ENCODE results near the gene KCNQ2. TPM values are rescaled to one million over a fixed set of nuclear protein-coding genes. Genes with fewer than 3 reads are reported as not detected.
A peak's percentile ranks its signal among the peaks of the same experiment; 100 is the strongest.

KCNQ2 gene
- total and polyA plus RNA-seq, 2 experiments from 2014 or later: 68.5 to 92.4 TPM

DNA sequence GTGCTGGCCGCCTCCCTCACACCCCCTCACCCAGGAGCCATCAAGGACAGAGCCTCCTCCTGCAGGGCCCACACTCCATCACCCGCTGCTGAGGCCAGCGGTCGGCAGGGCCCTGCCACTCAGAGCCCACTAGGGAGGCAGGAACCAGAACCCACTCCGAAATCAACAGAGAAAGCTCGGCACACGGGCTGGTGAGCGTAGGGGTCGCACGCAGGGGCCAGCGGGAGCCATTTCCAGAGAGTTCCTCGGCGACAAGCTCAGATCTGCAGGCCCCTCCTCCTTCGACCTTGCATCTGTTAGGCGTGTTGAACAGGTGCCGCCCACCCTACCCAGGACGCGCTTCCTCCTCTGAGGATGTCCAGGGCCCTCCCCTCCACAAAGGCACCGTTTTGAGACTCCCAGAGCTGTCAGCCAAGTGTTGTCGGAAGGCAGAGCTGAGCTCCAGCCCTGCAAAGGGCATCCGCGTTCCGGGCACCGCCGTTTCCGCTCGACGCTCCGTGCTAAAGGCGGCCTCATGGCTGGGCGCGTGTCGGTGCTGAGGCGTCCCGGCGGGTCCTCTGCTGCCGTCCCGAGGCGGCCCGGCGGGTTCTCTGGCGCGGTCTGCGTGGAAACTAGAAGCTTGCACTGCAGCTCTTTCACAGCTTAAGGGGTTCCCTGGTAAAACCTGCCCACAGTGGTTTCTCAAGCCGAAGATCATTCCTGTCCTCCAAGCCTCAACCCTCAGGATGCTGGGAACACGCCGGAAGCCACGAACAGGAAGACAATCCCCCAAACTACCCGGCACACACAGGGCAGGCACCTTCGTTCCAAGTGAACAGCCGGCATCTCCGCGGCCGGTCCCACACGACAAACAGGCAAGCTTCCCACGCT is 6.8 kb downstream of the KCNQ2 start:
- Mint-ChIP-seq H3K27ac (peak overlapping the region; percentile 84; the same call in 1 of the 2 replicates), H3K36me3 (ENCODE audit: low read depth) (no peaks in the 10 kb centered on the region; the same call in 2 of the 3 replicates), H3K9me3 (no peaks in the 10 kb centered on the region), H3K4me1 (peaks cover 46% of the 10 kb centered on the region), H3K4me3 (no peak overlapping the region), H3K27me3 (ENCODE audit: insufficient read depth, low read depth, poor library complexity) (peaks cover 20% of the 10 kb centered on the region)
- Histone ChIP-seq H3K27me3 (ENCODE audit: insufficient read depth) (no peaks in the 10 kb centered on the region), H4K20me1 (replicated peaks; ENCODE audit: insufficient read depth) (peaks cover 3% of the 10 kb centered on the region), H3F3A (replicated peaks; ENCODE audit: low read depth) (no peaks in the 10 kb centered on the region), H3K4me1 (ENCODE audit: insufficient read depth) (peaks cover 6% of the 10 kb centered on the region; the same call in 1 of the 2 replicates), H2AFZ (no peak overlapping the region), H3K27ac (ENCODE audit: low read depth) (no peak overlapping the region), H3K79me2 (replicated peaks; ENCODE audit: insufficient read depth) (peaks cover 92% of the 10 kb centered on the region), H3K9me2 (ENCODE audit: insufficient read depth) (no peaks in the 10 kb centered on the region), H3K36me3 (ENCODE audit: insufficient read depth) (no peaks in the 10 kb centered on the region), H3K4me2 (no peak overlapping the region), H3K4me3 (no peak overlapping the region)
- TF ChIP-seq, protein P1, sequence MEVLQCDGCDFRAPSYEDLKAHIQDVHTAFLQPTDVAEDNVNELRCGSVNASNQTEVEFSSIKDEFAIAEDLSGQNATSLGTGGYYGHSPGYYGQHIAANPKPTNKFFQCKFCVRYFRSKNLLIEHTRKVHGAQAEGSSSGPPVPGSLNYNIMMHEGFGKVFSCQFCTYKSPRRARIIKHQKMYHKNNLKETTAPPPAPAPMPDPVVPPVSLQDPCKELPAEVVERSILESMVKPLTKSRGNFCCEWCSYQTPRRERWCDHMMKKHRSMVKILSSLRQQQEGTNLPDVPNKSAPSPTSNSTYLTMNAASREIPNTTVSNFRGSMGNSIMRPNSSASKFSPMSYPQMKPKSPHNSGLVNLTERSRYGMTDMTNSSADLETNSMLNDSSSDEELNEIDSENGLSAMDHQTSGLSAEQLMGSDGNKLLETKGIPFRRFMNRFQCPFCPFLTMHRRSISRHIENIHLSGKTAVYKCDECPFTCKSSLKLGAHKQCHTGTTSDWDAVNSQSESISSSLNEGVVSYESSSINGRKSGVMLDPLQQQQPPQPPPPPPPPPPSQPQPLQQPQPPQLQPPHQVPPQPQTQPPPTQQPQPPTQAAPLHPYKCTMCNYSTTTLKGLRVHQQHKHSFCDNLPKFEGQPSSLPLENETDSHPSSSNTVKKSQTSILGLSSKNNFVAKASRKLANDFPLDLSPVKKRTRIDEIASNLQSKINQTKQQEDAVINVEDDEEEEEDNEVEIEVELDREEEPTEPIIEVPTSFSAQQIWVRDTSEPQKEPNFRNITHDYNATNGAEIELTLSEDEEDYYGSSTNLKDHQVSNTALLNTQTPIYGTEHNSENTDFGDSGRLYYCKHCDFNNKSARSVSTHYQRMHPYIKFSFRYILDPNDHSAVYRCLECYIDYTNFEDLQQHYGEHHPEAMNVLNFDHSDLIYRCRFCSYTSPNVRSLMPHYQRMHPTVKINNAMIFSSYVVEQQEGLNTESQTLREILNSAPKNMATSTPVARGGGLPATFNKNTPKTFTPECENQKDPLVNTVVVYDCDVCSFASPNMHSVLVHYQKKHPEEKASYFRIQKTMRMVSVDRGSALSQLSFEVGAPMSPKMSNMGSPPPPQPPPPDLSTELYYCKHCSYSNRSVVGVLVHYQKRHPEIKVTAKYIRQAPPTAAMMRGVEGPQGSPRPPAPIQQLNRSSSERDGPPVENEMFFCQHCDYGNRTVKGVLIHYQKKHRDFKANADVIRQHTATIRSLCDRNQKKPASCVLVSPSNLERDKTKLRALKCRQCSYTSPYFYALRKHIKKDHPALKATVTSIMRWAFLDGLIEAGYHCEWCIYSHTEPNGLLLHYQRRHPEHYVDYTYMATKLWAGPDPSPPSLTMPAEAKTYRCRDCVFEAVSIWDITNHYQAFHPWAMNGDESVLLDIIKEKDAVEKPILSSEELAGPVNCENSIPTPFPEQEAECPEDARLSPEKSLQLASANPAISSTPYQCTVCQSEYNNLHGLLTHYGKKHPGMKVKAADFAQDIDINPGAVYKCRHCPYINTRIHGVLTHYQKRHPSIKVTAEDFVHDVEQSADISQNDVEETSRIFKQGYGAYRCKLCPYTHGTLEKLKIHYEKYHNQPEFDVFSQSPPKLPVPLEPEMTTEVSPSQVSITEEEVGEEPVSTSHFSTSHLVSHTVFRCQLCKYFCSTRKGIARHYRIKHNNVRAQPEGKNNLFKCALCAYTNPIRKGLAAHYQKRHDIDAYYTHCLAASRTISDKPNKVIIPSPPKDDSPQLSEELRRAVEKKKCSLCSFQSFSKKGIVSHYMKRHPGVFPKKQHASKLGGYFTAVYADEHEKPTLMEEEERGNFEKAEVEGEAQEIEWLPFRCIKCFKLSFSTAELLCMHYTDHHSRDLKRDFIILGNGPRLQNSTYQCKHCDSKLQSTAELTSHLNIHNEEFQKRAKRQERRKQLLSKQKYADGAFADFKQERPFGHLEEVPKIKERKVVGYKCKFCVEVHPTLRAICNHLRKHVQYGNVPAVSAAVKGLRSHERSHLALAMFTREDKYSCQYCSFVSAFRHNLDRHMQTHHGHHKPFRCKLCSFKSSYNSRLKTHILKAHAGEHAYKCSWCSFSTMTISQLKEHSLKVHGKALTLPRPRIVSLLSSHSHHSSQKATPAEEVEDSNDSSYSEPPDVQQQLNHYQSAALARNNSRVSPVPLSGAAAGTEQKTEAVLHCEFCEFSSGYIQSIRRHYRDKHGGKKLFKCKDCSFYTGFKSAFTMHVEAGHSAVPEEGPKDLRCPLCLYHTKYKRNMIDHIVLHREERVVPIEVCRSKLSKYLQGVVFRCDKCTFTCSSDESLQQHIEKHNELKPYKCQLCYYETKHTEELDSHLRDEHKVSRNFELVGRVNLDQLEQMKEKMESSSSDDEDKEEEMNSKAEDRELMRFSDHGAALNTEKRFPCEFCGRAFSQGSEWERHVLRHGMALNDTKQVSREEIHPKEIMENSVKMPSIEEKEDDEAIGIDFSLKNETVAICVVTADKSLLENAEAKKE (CRISPR knock-in tag; IDR thresholded peaks at IDR 0.05): no peak
- no peak for TF ChIP-seq JUNB (IDR thresholded peaks at IDR 0.05; ENCODE audit: unreplicated experiment)
- TF ChIP-seq EZH2phosphoT487 (IDR thresholded peaks at IDR 0.05; ENCODE audit: unreplicated experiment): no peak
- no peak for TF ChIP-seq NANOG (IDR thresholded peaks at IDR 0.05; ENCODE audit: borderline replicate concordance)
- no peak for TF ChIP-seq ZNF331 (CRISPR knock-in tag; IDR thresholded peaks at IDR 0.05; ENCODE audit: low read depth)
- TF ChIP-seq STAT1 (IDR thresholded peaks at IDR 0.05; ENCODE audit: unreplicated experiment): no peak
- TF ChIP-seq, protein P2, sequence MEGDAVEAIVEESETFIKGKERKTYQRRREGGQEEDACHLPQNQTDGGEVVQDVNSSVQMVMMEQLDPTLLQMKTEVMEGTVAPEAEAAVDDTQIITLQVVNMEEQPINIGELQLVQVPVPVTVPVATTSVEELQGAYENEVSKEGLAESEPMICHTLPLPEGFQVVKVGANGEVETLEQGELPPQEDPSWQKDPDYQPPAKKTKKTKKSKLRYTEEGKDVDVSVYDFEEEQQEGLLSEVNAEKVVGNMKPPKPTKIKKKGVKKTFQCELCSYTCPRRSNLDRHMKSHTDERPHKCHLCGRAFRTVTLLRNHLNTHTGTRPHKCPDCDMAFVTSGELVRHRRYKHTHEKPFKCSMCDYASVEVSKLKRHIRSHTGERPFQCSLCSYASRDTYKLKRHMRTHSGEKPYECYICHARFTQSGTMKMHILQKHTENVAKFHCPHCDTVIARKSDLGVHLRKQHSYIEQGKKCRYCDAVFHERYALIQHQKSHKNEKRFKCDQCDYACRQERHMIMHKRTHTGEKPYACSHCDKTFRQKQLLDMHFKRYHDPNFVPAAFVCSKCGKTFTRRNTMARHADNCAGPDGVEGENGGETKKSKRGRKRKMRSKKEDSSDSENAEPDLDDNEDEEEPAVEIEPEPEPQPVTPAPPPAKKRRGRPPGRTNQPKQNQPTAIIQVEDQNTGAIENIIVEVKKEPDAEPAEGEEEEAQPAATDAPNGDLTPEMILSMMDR (conservative IDR thresholded peaks at IDR 0.05; ENCODE audit: low read depth in 2 of 2): no peak
- no peak for TF ChIP-seq CREB1 (CRISPR knock-in tag; IDR thresholded peaks at IDR 0.05; ENCODE audit: low read depth)
- TF ChIP-seq, protein P3, sequence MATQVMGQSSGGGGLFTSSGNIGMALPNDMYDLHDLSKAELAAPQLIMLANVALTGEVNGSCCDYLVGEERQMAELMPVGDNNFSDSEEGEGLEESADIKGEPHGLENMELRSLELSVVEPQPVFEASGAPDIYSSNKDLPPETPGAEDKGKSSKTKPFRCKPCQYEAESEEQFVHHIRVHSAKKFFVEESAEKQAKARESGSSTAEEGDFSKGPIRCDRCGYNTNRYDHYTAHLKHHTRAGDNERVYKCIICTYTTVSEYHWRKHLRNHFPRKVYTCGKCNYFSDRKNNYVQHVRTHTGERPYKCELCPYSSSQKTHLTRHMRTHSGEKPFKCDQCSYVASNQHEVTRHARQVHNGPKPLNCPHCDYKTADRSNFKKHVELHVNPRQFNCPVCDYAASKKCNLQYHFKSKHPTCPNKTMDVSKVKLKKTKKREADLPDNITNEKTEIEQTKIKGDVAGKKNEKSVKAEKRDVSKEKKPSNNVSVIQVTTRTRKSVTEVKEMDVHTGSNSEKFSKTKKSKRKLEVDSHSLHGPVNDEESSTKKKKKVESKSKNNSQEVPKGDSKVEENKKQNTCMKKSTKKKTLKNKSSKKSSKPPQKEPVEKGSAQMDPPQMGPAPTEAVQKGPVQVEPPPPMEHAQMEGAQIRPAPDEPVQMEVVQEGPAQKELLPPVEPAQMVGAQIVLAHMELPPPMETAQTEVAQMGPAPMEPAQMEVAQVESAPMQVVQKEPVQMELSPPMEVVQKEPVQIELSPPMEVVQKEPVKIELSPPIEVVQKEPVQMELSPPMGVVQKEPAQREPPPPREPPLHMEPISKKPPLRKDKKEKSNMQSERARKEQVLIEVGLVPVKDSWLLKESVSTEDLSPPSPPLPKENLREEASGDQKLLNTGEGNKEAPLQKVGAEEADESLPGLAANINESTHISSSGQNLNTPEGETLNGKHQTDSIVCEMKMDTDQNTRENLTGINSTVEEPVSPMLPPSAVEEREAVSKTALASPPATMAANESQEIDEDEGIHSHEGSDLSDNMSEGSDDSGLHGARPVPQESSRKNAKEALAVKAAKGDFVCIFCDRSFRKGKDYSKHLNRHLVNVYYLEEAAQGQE (IDR thresholded peaks at IDR 0.05; ENCODE audit: unreplicated experiment): no peak
- no peak for TF ChIP-seq POLR2AphosphoS5 (IDR thresholded peaks at IDR 0.05; ENCODE audit: low read depth)
- TF ChIP-seq ETS1 (IDR thresholded peaks at IDR 0.05): no peak
- TF ChIP-seq EZH2 (IDR thresholded peaks at IDR 0.05; ENCODE audit: low read depth, unreplicated experiment): no peak
- no peak for TF ChIP-seq ZNF114 (CRISPR knock-in tag; IDR thresholded peaks at IDR 0.05)
- no peak for DNase-seq (ENCODE audit: low spot score)
- ATAC-seq: peak; percentile 5; the same call in 1 of the 3 replicates

Data from GM23338 (cell line).